Astrocyte (in vitro differentiated cells and primary cell): Measurements from ENCODE around the gene RPL7A. TPM values are rescaled to one million over a fixed set of nuclear protein-coding genes. Genes with fewer than 3 reads are reported as not detected.

Experiments
- DNase-seq: peaks from one replicate; pipeline ENCODE4 v3.0.0-alpha.2; 2010; ENCODE audit warnings: low read depth
- FAIRE-seq: peaks from 2 replicates; lab custom pipeline; 2011; peaks lifted over from hg19 to GRCh38; lab: Jason Lieb, UNC
- H2AFZ ChIP-seq: 2 replicates; pipeline ENCODE4 v1.6.0; 2012; ENCODE audit warnings: low read depth, low read length, inconsistent platforms
- H3K27ac ChIP-seq: 2 replicates; pipeline ENCODE4 v1.5.1; 2011; ENCODE audit warnings: low read depth, low read length, inconsistent platforms
- H3K27me3 ChIP-seq: 2 replicates; pipeline ENCODE4 v1.6.0; 2011; ENCODE audit warnings: low read length, inconsistent platforms; ENCODE audit not compliant: insufficient read depth
- H3K36me3 ChIP-seq: 2 replicates; pipeline ENCODE4 v1.5.1; 2011; ENCODE audit warnings: low read length, inconsistent platforms; ENCODE audit not compliant: insufficient read depth
- H3K4me1 ChIP-seq: 2 replicates; pipeline ENCODE4 v1.5.1; 2011; ENCODE audit warnings: low read length, inconsistent platforms; ENCODE audit not compliant: insufficient read depth
- H3K4me2 ChIP-seq: 2 replicates; pipeline ENCODE4 v1.6.0; 2012; ENCODE audit warnings: low read length, inconsistent platforms
- H3K4me3 ChIP-seq: 2 replicates; pipeline ENCODE4 v1.5.1; 2011; ENCODE audit warnings: low read depth, mild to moderate bottlenecking, low read length, inconsistent platforms; ENCODE audit not compliant: insufficient read depth
- H3K79me2 ChIP-seq: 2 replicates; pipeline ENCODE4 v1.6.0; 2012; ENCODE audit warnings: mild to moderate bottlenecking, low read length, inconsistent platforms; ENCODE audit not compliant: insufficient read depth
- H3K9ac ChIP-seq: 2 replicates; pipeline ENCODE4 v1.6.0; 2012; ENCODE audit warnings: mild to moderate bottlenecking, low read length, inconsistent platforms
- H3K9me3 ChIP-seq: 2 replicates; pipeline ENCODE4 v1.5.1; 2012; ENCODE audit warnings: low read depth, mild to moderate bottlenecking, low read length, inconsistent platforms; ENCODE audit not compliant: insufficient read depth
- H4K20me1 ChIP-seq: 2 replicates; pipeline ENCODE4 v1.6.0; 2012; ENCODE audit warnings: low read length, inconsistent platforms; ENCODE audit not compliant: insufficient read depth
- H3K27ac Mint-ChIP-seq: one replicate; pipeline ENCODE4 v1.8.0; 2021; ENCODE audit warnings: mild to moderate bottlenecking, mixed read lengths; ENCODE audit not compliant: unreplicated experiment
- H3K27me3 Mint-ChIP-seq: one replicate; pipeline ENCODE4 v1.8.0; 2021; ENCODE audit warnings: low read depth, mixed read lengths; ENCODE audit not compliant: unreplicated experiment
- H3K36me3 Mint-ChIP-seq: one replicate; pipeline ENCODE4 v1.8.0; 2021; ENCODE audit warnings: low read depth, mixed read lengths; ENCODE audit not compliant: unreplicated experiment
- H3K4me1 Mint-ChIP-seq: one replicate; pipeline ENCODE4 v1.8.0; 2021; ENCODE audit warnings: low read depth, mixed read lengths; ENCODE audit not compliant: unreplicated experiment
- H3K4me3 Mint-ChIP-seq: one replicate; pipeline ENCODE4 v1.8.0; 2021; ENCODE audit warnings: mild to moderate bottlenecking, moderate library complexity, mixed read lengths; ENCODE audit not compliant: unreplicated experiment
- H3K9me3 Mint-ChIP-seq: one replicate; pipeline ENCODE4 v1.8.0; 2021; ENCODE audit warnings: mild to moderate bottlenecking, mixed read lengths; ENCODE audit not compliant: unreplicated experiment
- CTCF ChIP-seq: IDR thresholded peaks from 2 replicates; pipeline ENCODE4 v1.5.1; 2011; ENCODE audit warnings: low read depth, mild to moderate bottlenecking, inconsistent platforms, low read length, moderate library complexity; ENCODE audit not compliant: insufficient read depth
- EZH2 ChIP-seq: IDR thresholded peaks from 2 replicates; pipeline ENCODE4 v1.6.1; 2012; ENCODE audit warnings: mild to moderate bottlenecking, low read length, inconsistent platforms; ENCODE audit not compliant: insufficient read depth
- total RNA-seq: library from RNA; stranded (reverse); gene quantifications from 2 replicates; pipeline ENCODE4 v1.2.1, GENCODE V29; 2021

Gene RPL7A
- total RNA-seq, 1 donor from 2014 or later = 1,364 TPM

GRCh38 chr9:133335924-133336811 lies 11.8 kb upstream of the RPL7A start, which contains the start of gene SURF6:
Gene SURF6 (minus strand): TSS chr9:133336188. CDS start chr9:133336132, 56 bp downstream.
- Mint-ChIP-seq H3K27ac (peak within 1 kb of the TSS; percentile 89), H3K27me3 (no peaks in the 10 kb centered on the region), H3K36me3 (peaks cover 23% of the 10 kb centered on the region), H3K9me3 (no peaks in the 10 kb centered on the region), H3K4me1 (peaks cover 14% of the 10 kb centered on the region), H3K4me3 (peak within 1 kb of the TSS; percentile 99)
- FAIRE-seq (no peak), DNase-seq (peak; percentile 78)
- peak within 1 kb of the TSS; percentile 84 for H3K9ac ChIP-seq
- no peaks in the 10 kb centered on the region for H3K9me3 ChIP-seq
- H3K4me3 ChIP-seq = peak within 1 kb of the TSS; percentile 92
- peaks cover 27% of the 10 kb centered on the region for H3K36me3 ChIP-seq
- H3K79me2 ChIP-seq = peaks cover 36% of the 10 kb centered on the region
- peak within 1 kb of the TSS; percentile 75 for H2AFZ ChIP-seq
- H3K27me3 ChIP-seq = no peaks in the 10 kb centered on the region
- H4K20me1 ChIP-seq = peaks cover 26% of the 10 kb centered on the region
- H3K27ac ChIP-seq = peak within 1 kb of the TSS; percentile 40
- peaks cover 7% of the 10 kb centered on the region for H3K4me1 ChIP-seq
- TF ChIP-seq CTCF = no peak
- no peak for TF ChIP-seq EZH2
- peak within 1 kb of the TSS; percentile 99 for H3K4me2 ChIP-seq

- Histone ChIP-seq H3K4me1 (peaks cover 7% of the 10 kb centered on the region), H3K4me3 (no peak overlapping the region), H4K20me1 (peaks cover 1% of the 10 kb centered on the region), H3K9me3 (no peaks in the 10 kb centered on the region), H3K9ac (no peak overlapping the region), H3K27me3 (no peaks in the 10 kb centered on the region), H3K79me2 (peaks cover 16% of the 10 kb centered on the region), H3K36me3 (peaks cover 19% of the 10 kb centered on the region), H2AFZ (no peak overlapping the region), H3K4me2 (no peak overlapping the region), H3K27ac (no peak overlapping the region)
- no peaks in the 10 kb centered on the region for H3K9me3 Mint-ChIP-seq
- TF ChIP-seq CTCF = no peak
- TF ChIP-seq EZH2 = no peak
- no peak for DNase-seq
- H3K4me1 Mint-ChIP-seq = peaks cover 5% of the 10 kb centered on the region
- H3K27ac Mint-ChIP-seq = no peak overlapping the region
- H3K4me3 Mint-ChIP-seq = no peak overlapping the region
- H3K36me3 Mint-ChIP-seq = peaks cover 15% of the 10 kb centered on the region
- no peak for FAIRE-seq
- no peaks in the 10 kb centered on the region for H3K27me3 Mint-ChIP-seq
These were observed 8.4 kb upstream of the RPL7A start for GRCh38 chr9:133339641-133340040.

GRCh38 chr9:133340256-133340655 lies 7.8 kb upstream of the RPL7A start:
- Mint-ChIP-seq H3K9me3 (no peaks in the 10 kb centered on the region), H3K36me3 (peaks cover 15% of the 10 kb centered on the region), H3K27me3 (no peaks in the 10 kb centered on the region), H3K4me3 (no peak overlapping the region), H3K27ac (no peak overlapping the region), H3K4me1 (no peaks in the 10 kb centered on the region)
- peaks cover 2% of the 10 kb centered on the region for H3K4me1 ChIP-seq
- H3K27me3 ChIP-seq = no peaks in the 10 kb centered on the region
- no peak overlapping the region for H3K4me3 ChIP-seq
- H3K4me2 ChIP-seq = no peak overlapping the region
- no peak for TF ChIP-seq EZH2
- TF ChIP-seq CTCF = no peak
- H2AFZ ChIP-seq = no peak overlapping the region
- no peak overlapping the region for H3K9ac ChIP-seq
- H3K36me3 ChIP-seq = peaks cover 23% of the 10 kb centered on the region
- FAIRE-seq (no peak), DNase-seq (no peak)
- no peaks in the 10 kb centered on the region for H3K9me3 ChIP-seq
- no peak overlapping the region for H3K27ac ChIP-seq
- H3K79me2 ChIP-seq = peaks cover 12% of the 10 kb centered on the region
- H4K20me1 ChIP-seq = peaks cover 3% of the 10 kb centered on the region
